GM12864 (cell line): Measurements from ENCODE around the gene KIF5A.

Source experiments
- DNase-seq: peaks from one replicate; pipeline ENCODE4 v3.0.0-alpha.2; 2011; ENCODE audit warnings: low read depth
- H3K4me3 ChIP-seq: 2 replicates; pipeline ENCODE4 v1.5.1; 2011; ENCODE audit warnings: mild to moderate bottlenecking, low read depth, low read length, control low read depth
- CTCF ChIP-seq: IDR thresholded peaks from 2 replicates; pipeline ENCODE4 v1.5.1; 2011; ENCODE audit warnings: low read depth, mild to moderate bottlenecking, moderate library complexity, low read length, control low read depth, inconsistent platforms; ENCODE audit errors: missing control alignments

Gene KIF5A

DNA sequence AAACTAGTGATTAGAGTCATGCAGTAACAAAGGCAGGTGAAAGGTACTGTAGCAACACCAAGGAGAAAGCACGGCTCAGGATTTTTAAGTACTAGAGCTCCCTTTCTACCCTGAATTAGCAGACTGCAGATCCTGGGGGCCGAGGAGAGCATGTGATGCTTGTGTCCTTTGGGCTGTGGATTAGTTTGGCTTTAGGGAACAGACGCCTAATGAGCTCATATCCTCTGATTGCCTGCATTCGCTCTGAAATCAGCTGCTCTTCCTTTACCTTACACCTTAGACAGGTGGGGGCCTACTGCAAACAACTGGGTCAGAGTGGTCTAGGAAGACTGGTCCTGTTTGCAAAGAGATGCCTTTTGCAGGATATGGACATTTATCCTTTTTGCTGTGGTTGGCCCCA, 43.3 kb downstream of the KIF5A start:
- H3K4me3 ChIP-seq = no peak overlapping the region
- TF ChIP-seq CTCF = no peak
- no peak for DNase-seq

- no peak for DNase-seq
- TF ChIP-seq CTCF = no peak
- no peak overlapping the region for H3K4me3 ChIP-seq
These were observed 50.6 kb downstream of the KIF5A start for GRCh38 chr12:57600395-57600794.

DNA sequence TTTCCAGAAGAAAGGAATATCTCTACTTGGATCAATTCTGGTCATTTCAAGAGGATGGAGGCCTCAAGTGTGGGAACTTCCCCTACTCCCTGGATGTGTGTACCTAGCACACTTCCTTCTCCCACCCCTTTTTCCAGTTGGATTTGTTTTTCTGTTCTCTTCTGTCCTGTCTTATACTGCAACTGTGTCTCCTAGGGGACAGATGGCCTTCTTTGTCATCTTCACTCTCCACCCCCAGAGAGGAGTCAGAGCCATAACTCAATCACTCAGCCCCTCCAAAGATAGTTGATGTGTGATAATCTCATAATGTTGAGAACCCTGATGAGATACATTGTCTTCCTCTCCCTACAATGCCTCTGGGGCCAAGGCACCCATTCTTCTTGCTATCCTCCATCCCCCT, 52.7 kb downstream of the KIF5A start:
- H3K4me3 ChIP-seq = no peak overlapping the region
- no peak for TF ChIP-seq CTCF
- no peak for DNase-seq

GRCh38 chr12:57603324-57603723, 53.5 kb downstream of the KIF5A start:
- no peak for TF ChIP-seq CTCF
- H3K4me3 ChIP-seq = no peak overlapping the region
- no peak for DNase-seq

DNA sequence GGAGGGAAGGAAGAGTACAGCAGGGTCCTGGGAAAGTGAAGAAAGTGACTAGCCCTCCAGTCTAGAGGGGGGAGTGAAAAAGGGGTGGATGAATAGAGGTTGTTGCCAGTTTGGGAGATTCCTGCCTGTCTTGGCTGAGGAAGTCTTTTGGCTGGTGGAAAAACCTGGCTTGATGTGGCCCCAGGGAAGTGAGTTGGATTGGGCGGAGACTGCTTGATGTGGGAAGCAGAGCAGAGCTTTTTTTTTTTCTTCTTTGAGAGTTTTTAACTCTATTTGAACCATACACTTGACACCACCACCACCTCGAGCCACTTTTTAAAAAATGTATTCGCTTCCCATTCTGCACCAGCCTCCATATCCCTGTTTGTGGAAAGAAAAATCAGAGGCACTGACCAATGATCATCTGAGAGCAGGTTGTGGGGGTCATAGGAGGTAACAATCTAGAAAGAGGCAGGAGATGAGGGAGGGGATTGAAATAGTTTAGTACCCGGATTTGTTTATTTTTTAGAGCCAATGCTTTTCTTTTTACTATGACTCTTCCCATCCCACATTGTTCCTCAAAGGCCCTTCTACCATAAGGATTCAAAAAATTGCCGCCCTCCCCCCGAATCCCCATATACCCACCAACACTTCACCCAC, 54.1 kb downstream of the KIF5A start:
- no peak for TF ChIP-seq CTCF
- H3K4me3 ChIP-seq = peak overlapping the region; percentile 75
- DNase-seq = no peak

DNA sequence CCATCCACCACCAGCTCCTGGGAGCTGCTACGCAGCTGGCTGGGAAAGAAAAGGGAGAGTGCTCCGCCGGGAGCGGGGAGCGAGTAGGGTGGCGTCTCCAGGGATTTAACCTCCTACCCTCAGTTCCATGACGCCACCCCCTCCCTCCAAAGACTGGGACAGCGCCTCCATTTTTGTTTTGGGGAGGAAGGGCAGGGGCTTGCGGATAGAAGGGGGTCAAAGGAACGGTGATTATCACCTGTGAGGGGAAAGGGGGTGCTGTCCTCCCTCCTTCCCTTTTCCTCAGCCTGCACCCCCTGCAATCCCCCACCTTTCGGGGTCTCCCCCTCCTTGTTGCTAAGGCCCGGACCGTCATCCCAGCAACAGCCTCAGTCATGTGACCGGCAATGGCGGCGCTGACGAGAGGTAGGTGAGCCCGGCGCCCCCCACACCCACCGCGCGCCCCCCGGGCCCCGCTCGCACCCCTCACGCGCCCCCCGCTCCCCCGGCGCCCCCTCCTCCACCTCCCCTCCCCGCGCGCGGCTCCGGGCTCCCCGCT, 54.7 kb downstream of the KIF5A start, which contains the start of gene DTX3:
Gene DTX3 (plus strand): TSS at position 371 of the 538 bp plus-strand sequence. CDS start 1,694 bp downstream, outside the sequence.
- no peak for DNase-seq
- TF ChIP-seq CTCF = no peak
- peak within 1 kb of the TSS; percentile 75 for H3K4me3 ChIP-seq
